HepG2 (cell line): Measurements from ENCODE around the gene TPRG1. TPM values are rescaled to one million over a fixed set of nuclear protein-coding genes. Genes with fewer than 3 reads are reported as not detected.

Source experiments
- ATAC-seq: fragments of 200-7000 bp; cut with Tn5 transposase; 3 replicates; pipeline ENCODE4 v1.9.1; 2020; ENCODE audit warnings: mild to moderate bottlenecking, moderate library complexity
- BruUV-seq: library from RNA; stranded (reverse); fragments of 400-500 nt; replicated peaks from 2 replicates; lab custom pipeline; 2021; lab: Mats Ljungman, UMichigan
- CTCF ChIA-PET: fragments of 300-600 bp; formaldehyde crosslinking; extraction: SDS; loops from one replicate; lab custom pipeline; 2021; ENCODE audit warnings: low total read pairs, inconsistent platforms, low intra/inter-chr PET ratio; lab: Yijun Ruan, JAX
- POLR2A ChIA-PET: fragments of 350-600 bp; sonication (Branson Sonifier 250); formaldehyde crosslinking; loops from one replicate; lab custom pipeline; 2020; ENCODE audit warnings: antibody characterized with exemption, inconsistent platforms; lab: Yijun Ruan, JAX
- DNase-seq: peaks from one replicate; pipeline ENCODE4 v3.0.0-alpha.2; 2015; ENCODE audit warnings: low spot score
- FAIRE-seq: peaks from 3 replicates; lab custom pipeline; 2011; peaks lifted over from hg19 to GRCh38; lab: Jason Lieb, UNC
- H2AFZ ChIP-seq: one replicate; pipeline ENCODE4 v1.6.1; 2011; ENCODE audit warnings: low read length, inconsistent platforms
- H3K27ac ChIP-seq: fragments of 300-600 bp; 3 replicates; pipeline ENCODE4 v1.8.0; 2011; ENCODE audit warnings: mixed run types, mild to moderate bottlenecking, mixed read lengths, low read length, inconsistent platforms; ENCODE audit not compliant: insufficient read depth; ENCODE audit errors: extremely low read length
- H3K27me3 ChIP-seq, 2 experiments: fragments of 200-600 bp in 1 of 2; 2 replicates in 1 of 2; 3 replicates in 1 of 2; pipeline versions ENCODE4 v1.6.0 to v1.8.0; 2011; ENCODE audit warnings: low read length in 2 of 2, mild to moderate bottlenecking in 2 of 2, moderate library complexity in 2 of 2, inconsistent platforms in 1 of 2; ENCODE audit not compliant: insufficient read depth in 2 of 2, control insufficient read depth in 1 of 2
- H3K36me3 ChIP-seq, 2 experiments: fragments of 200-600 bp in 1 of 2; replicated peaks in 1 of 2; 2 replicates in 1 of 2; 3 replicates in 1 of 2; pipeline versions ENCODE4 v1.5.1 to v1.8.0; 2011; ENCODE audit warnings: low read length in 2 of 2, inconsistent platforms in 1 of 2; ENCODE audit not compliant: insufficient read depth in 2 of 2, control insufficient read depth in 1 of 2
- H3K4me1 ChIP-seq: 2 replicates; pipeline ENCODE4 v1.5.1; 2012; ENCODE audit warnings: low read length, inconsistent platforms; ENCODE audit not compliant: insufficient read depth
- H3K4me2 ChIP-seq: 2 replicates; pipeline ENCODE4 v1.6.0; 2011; ENCODE audit warnings: low read depth, low read length, inconsistent platforms
- H3K4me3 ChIP-seq, 3 experiments: fragments of 200-600 bp in 1 of 3; sonication (generic), shearing (Covaris generic) in 1 of 3; replicated peaks in 1 of 3; 2 replicates each; pipeline ENCODE4 v1.5.1; 2011 to 2016; ENCODE audit warnings: low read length in 3 of 3, inconsistent platforms in 2 of 3, low read depth in 2 of 3, mild to moderate bottlenecking in 2 of 3, control low read depth in 1 of 3, mixed read lengths in 1 of 3; ENCODE audit not compliant: insufficient read depth in 1 of 3
- H3K79me2 ChIP-seq: one replicate; pipeline ENCODE4 v1.6.1; 2011; ENCODE audit warnings: low read length, inconsistent platforms; ENCODE audit not compliant: insufficient read depth
- H3K9ac ChIP-seq: 2 replicates; pipeline ENCODE4 v1.6.0; 2011; ENCODE audit warnings: mild to moderate bottlenecking, low read depth, low read length, inconsistent platforms; ENCODE audit not compliant: insufficient read depth
- H3K9me3 ChIP-seq: 2 replicates; pipeline ENCODE4 v1.5.1; 2012; ENCODE audit warnings: mild to moderate bottlenecking, low read length
- H4K20me1 ChIP-seq: 2 replicates; pipeline ENCODE4 v1.6.0; 2011; ENCODE audit warnings: inconsistent platforms, mild to moderate bottlenecking, low read length, moderate library complexity; ENCODE audit not compliant: insufficient read depth
- AGO2 ChIP-seq: fragments of 200-400 bp; formaldehyde crosslinking; optimal IDR thresholded peaks from 2 replicates; pipeline ENCODE3; 2017; ENCODE audit warnings: mild to moderate bottlenecking, low read depth, low read length, moderate library complexity
- ETV5 ChIP-seq: IDR thresholded peaks from 2 replicates; pipeline ENCODE4 v1.6.1; 2018; ENCODE audit warnings: missing biosample characterization, missing genetic modification reagents, inconsistent platforms, borderline replicate concordance
- IRF2 ChIP-seq: IDR thresholded peaks from 2 replicates; pipeline ENCODE4 v1.6.1; 2018; ENCODE audit warnings: missing genetic modification reagents, missing compliant biosample characterization
- KMT2A ChIP-seq: sonication (generic); formaldehyde crosslinking; IDR thresholded peaks from 2 replicates; pipeline ENCODE4 v1.4.0; 2020; ENCODE audit warnings: missing genetic modification reagents
- MIXL1 ChIP-seq: IDR thresholded peaks from 2 replicates; pipeline ENCODE4 v1.6.1; 2016
- MYNN ChIP-seq: sonication (generic); formaldehyde crosslinking; IDR thresholded peaks from 2 replicates; pipeline ENCODE4 v1.4.0; 2020; ENCODE audit warnings: mild to moderate bottlenecking, low read depth, missing genetic modification reagents
- NR2C2 ChIP-seq: sonication (generic); formaldehyde crosslinking; IDR thresholded peaks from 2 replicates; pipeline ENCODE4 v1.4.0; 2020; ENCODE audit warnings: missing genetic modification reagents, mild to moderate bottlenecking, moderate library complexity, borderline replicate concordance
- POLR2A ChIP-seq, 2 experiments: IDR thresholded peaks; 2 replicates each; pipeline ENCODE4 v1.6.1; 2011; ENCODE audit warnings: low read depth in 2 of 2, low read length in 2 of 2, mild to moderate bottlenecking in 1 of 2, moderate library complexity in 1 of 2; ENCODE audit not compliant: insufficient read depth in 1 of 2
- SMAD9 ChIP-seq: sonication (generic); formaldehyde crosslinking; IDR thresholded peaks from 2 replicates; pipeline ENCODE4 v1.5.1; 2020; ENCODE audit warnings: mild to moderate bottlenecking, missing genetic modification reagents
- SMARCC2 ChIP-seq: fragments of 450-650 bp; IDR thresholded peaks from 2 replicates; pipeline ENCODE4 v1.6.1; 2017; ENCODE audit warnings: antibody characterized with exemption, mild to moderate bottlenecking
- ZNF207 ChIP-seq: fragments of 450-650 bp; IDR thresholded peaks from 2 replicates; pipeline ENCODE4 v1.6.1; 2016; ENCODE audit warnings: antibody characterized with exemption, borderline replicate concordance
- WGBS: methylation state at CpG from one replicate; pipeline ENCODE4 v1.1.6; 2017; ENCODE audit warnings: low lambda C conversion rate; 5-methylcytosine and 5-hydroxymethylcytosine counted together
- in situ Hi-C: cut with HindIII; loops from 2 replicates; pipeline ENCODE4 v1.10.0; 2017; ENCODE audit warnings: low pct_unique_long_range_greater_than_20kb; ENCODE audit not compliant: extremely low pct_ligation_motif_present
- intact Hi-C: fragments of 100-400 bp; cut with micrococcal nuclease; formaldehyde crosslinking; loops from one replicate; pipeline ENCODE4 v1.10.0; 2022; ENCODE audit not compliant: unreplicated experiment
- polyA plus RNA-seq, 8 experiments: library from polyadenylated mRNA; depleted of rRNA in 3 of 8; stranded (reverse) in 7 of 8; unstranded in 1 of 8; fragments of >200 nt; fragmentation: Illumina TruSeq in 4 of 8; extraction: Trizol in 4 of 8; gene quantifications; 2 replicates each; pipeline versions ENCODE4 v1.2.1 to v1.2.3, GENCODE V29; 2011 to 2016; ENCODE audit warnings: low read depth in 4 of 8, missing spikeins in 1 of 8, mixed read lengths in 1 of 8; ENCODE audit not compliant: insufficient read depth in 1 of 8
- total RNA-seq, 5 experiments: library from RNA; depleted of rRNA; stranded (reverse); fragments of >200 nt; fragmentation: Illumina TruSeq; extraction: Trizol; gene quantifications; 2 replicates each; pipeline ENCODE4 v1.2.3, GENCODE V29; 2016; ENCODE audit warnings: low read depth in 1 of 5
- TF ChIP-seq, protein P1 (sequence below): IDR thresholded peaks from 2 replicates; pipeline ENCODE4 v1.4.0; 2020; ENCODE audit warnings: mild to moderate bottlenecking, missing genetic modification reagents
- TF ChIP-seq, protein P2 (sequence below): sonication (generic); formaldehyde crosslinking; IDR thresholded peaks from 2 replicates; pipeline ENCODE4 v1.5.0; 2020; ENCODE audit warnings: missing genetic modification reagents

The TPRG1 gene
- total and polyA plus RNA-seq, 2 of the 13 experiments (the other 11 are each of a cell fraction or from before 2014, with no cell fraction given), result 0.17 TPM; not detected in 1

DNA sequence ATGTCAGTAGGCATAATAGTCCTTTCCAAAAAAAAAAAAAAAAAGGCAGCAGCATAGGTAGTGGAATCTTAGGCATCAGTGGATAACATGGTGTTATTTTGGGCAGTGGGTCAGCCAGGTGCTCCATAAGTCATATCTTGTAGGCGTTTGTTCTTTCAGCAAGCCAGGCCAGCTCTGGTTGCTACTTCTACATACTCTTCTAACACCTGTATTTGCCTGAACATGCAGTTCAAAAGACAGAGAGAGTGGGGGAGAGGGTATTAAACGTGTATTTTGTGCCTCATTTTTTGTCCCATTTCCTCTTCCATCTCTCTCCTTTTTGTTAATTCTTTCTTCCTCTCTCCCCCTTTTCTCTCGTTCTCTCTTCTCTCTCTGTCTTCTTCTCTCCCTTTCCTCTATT, 110.4 kb downstream of the TPRG1 start (continued):
- TF ChIP-seq SMARCC2 (no peak), MYNN (CRISPR knock-in tag) (no peak)
- TF ChIP-seq, protein P1, sequence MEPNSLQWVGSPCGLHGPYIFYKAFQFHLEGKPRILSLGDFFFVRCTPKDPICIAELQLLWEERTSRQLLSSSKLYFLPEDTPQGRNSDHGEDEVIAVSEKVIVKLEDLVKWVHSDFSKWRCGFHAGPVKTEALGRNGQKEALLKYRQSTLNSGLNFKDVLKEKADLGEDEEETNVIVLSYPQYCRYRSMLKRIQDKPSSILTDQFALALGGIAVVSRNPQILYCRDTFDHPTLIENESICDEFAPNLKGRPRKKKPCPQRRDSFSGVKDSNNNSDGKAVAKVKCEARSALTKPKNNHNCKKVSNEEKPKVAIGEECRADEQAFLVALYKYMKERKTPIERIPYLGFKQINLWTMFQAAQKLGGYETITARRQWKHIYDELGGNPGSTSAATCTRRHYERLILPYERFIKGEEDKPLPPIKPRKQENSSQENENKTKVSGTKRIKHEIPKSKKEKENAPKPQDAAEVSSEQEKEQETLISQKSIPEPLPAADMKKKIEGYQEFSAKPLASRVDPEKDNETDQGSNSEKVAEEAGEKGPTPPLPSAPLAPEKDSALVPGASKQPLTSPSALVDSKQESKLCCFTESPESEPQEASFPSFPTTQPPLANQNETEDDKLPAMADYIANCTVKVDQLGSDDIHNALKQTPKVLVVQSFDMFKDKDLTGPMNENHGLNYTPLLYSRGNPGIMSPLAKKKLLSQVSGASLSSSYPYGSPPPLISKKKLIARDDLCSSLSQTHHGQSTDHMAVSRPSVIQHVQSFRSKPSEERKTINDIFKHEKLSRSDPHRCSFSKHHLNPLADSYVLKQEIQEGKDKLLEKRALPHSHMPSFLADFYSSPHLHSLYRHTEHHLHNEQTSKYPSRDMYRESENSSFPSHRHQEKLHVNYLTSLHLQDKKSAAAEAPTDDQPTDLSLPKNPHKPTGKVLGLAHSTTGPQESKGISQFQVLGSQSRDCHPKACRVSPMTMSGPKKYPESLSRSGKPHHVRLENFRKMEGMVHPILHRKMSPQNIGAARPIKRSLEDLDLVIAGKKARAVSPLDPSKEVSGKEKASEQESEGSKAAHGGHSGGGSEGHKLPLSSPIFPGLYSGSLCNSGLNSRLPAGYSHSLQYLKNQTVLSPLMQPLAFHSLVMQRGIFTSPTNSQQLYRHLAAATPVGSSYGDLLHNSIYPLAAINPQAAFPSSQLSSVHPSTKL (CRISPR knock-in tag), result no peak

DNA sequence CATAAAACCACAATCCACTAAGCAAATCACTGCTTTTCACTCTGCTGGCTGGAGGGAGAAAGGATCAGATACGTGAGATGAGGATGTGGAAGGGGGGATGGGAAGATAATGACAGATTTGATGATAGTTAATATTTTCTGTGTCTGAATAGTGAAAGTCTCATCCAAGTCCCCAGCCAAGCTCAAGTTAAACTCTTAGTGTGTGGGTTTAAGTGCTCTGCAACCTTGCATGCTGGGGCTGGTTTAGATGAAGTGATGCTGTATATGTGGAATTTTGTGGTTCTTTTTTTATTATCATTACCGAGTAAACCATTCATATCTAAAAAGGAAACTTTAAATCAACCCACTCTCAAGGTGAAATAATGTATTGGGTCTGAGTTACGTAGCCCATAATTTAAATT, 111.0 kb downstream of the TPRG1 start:
- TF ChIP-seq NR2C2 (CRISPR knock-in tag) (no peak), KMT2A (no peak), POLR2A (IDR thresholded peaks at IDR 0.05; ENCODE audit: insufficient read depth in 1 of 2, low read depth in 2 of 2, low read length in 2 of 2) (no peak), ETV5 (CRISPR knock-in tag) (no peak), IRF2 (no peak), SMAD9 (no peak), ZNF207 (no peak), MIXL1 (CRISPR knock-in tag) (no peak), AGO2 (no peak)
- TF ChIP-seq, protein P2, sequence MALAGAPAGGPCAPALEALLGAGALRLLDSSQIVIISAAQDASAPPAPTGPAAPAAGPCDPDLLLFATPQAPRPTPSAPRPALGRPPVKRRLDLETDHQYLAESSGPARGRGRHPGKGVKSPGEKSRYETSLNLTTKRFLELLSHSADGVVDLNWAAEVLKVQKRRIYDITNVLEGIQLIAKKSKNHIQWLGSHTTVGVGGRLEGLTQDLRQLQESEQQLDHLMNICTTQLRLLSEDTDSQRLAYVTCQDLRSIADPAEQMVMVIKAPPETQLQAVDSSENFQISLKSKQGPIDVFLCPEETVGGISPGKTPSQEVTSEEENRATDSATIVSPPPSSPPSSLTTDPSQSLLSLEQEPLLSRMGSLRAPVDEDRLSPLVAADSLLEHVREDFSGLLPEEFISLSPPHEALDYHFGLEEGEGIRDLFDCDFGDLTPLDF, result no peak
- Histone ChIP-seq H2AFZ (no peak overlapping the region), H3K9ac (no peak overlapping the region), H3K9me3 (no peaks in the 10 kb centered on the region), H3K4me1 (no peaks in the 10 kb centered on the region), H3K4me3 (no peak overlapping the region), H3K27me3 (no peaks in the 10 kb centered on the region), H4K20me1 (no peaks in the 10 kb centered on the region), H3K36me3 (no peaks in the 10 kb centered on the region), H3K4me2 (no peak overlapping the region), H3K27ac (no peak overlapping the region), H3K79me2 (no peaks in the 10 kb centered on the region)
- CTCF ChIA-PET, result no interaction called here
- no TSS peak for BruUV-seq
- 3% methylated on average over 3 of the region's 3 CpGs for WGBS
- in situ Hi-C loops, result no loop called here
- intact Hi-C loops, result no loop called here
- POLR2A ChIA-PET, result no interaction called here
- no peak for FAIRE-seq
- ATAC-seq, result no peak
- no peak for DNase-seq
